ENCODE data around the gene GTF2H3. TPM values are rescaled to one million over a fixed set of nuclear protein-coding genes. Genes with fewer than 3 reads are reported as not detected.

Gene GTF2H3
- 47.3 and 50.1 TPM in 2 replicates for total RNA-seq (2014; rRNA removed; shearing (Covaris generic))

GRCh38 chr12:123633379-123634141 is at the start of gene GTF2H3, which contains the start of gene EIF2B1:
TSS of gene GTF2H3 (plus strand) at chr12:123633829. CDS start at chr12:123633860, 31 bp downstream.
TSS of gene EIF2B1 (minus strand) at chr12:123633686. CDS start at chr12:123633557, 129 bp downstream.

GRCh38 chr12:123601602-123602489 is 31.8 kb upstream of the GTF2H3 start, which contains the start of gene DDX55:
TSS of gene DDX55 (plus strand) at chr12:123602099. CDS start at chr12:123602149, 50 bp downstream.

GRCh38 chr12:123670882-123671728 is 37.5 kb downstream of the GTF2H3 start, which contains the start of gene TCTN2:
TSS of gene TCTN2 (plus strand) at chr12:123671113. CDS start at chr12:123671241, 128 bp downstream.

Small RNAs within 50 kb of the gene (small RNA-seq; reads per million reads assigned to genes)
- gene SNORA9B: 1.1 reads per million, percentile 57 among the genes with 10 or more reads in this experiment

Other genes with a start within 250 kb of the GTF2H3 start
- gene KMT5A, start 249.7 kb upstream of the GTF2H3 start, total RNA-seq (2014; rRNA removed; shearing (Covaris generic)): 110 and 120 TPM in 2 replicates
- gene RILPL2, start 197.1 kb upstream of the GTF2H3 start, total RNA-seq (2014; rRNA removed; shearing (Covaris generic)): 7.1 and 8.0 TPM in 2 replicates
- 30.7 and 33.3 TPM in 2 replicates for gene SNRNP35, start 175.7 kb upstream of the GTF2H3 start, total RNA-seq (2014; rRNA removed; shearing (Covaris generic))
- gene RILPL1, start 100.1 kb upstream of the GTF2H3 start, total RNA-seq (2014; rRNA removed; shearing (Covaris generic)): 19.5 and 20.0 TPM in 2 replicates
- 185 and 311 TPM in 2 replicates for gene TMED2, start 49.3 kb upstream of the GTF2H3 start, total RNA-seq (2014; rRNA removed; shearing (Covaris generic))
- 67.4 and 71.7 TPM in 2 replicates for gene DDX55, start 31.7 kb upstream of the GTF2H3 start, total RNA-seq (2014; rRNA removed; shearing (Covaris generic))
- gene EIF2B1, start 143 bp upstream of the GTF2H3 start, total RNA-seq (2014; rRNA removed; shearing (Covaris generic)): 133 and 214 TPM in 2 replicates
- gene TCTN2, start 37.3 kb downstream of the GTF2H3 start, total RNA-seq (2014; rRNA removed; shearing (Covaris generic)): 8.7 and 12.5 TPM in 2 replicates
- gene ATP6V0A2, start 78.5 kb downstream of the GTF2H3 start, total RNA-seq (2014; rRNA removed; shearing (Covaris generic)): 24.9 and 26.0 TPM in 2 replicates
- gene DNAH10, start 128.5 kb downstream of the GTF2H3 start, total RNA-seq (2014; rRNA removed; shearing (Covaris generic)): not detected in 2 replicates